HS-5 (cell line): ENCODE data around the gene SSTR4.
"Not testable (repeated sequence)": the region's sequence is repeated elsewhere in the genome, so short reads cannot be mapped to it uniquely, and the experiment has no call there.

Experiments used
- DNase-seq: peaks from one replicate; pipeline ENCODE4 v3.0.0-alpha.2; 2012; ENCODE audit warnings: low read depth

Gene SSTR4

DNA sequence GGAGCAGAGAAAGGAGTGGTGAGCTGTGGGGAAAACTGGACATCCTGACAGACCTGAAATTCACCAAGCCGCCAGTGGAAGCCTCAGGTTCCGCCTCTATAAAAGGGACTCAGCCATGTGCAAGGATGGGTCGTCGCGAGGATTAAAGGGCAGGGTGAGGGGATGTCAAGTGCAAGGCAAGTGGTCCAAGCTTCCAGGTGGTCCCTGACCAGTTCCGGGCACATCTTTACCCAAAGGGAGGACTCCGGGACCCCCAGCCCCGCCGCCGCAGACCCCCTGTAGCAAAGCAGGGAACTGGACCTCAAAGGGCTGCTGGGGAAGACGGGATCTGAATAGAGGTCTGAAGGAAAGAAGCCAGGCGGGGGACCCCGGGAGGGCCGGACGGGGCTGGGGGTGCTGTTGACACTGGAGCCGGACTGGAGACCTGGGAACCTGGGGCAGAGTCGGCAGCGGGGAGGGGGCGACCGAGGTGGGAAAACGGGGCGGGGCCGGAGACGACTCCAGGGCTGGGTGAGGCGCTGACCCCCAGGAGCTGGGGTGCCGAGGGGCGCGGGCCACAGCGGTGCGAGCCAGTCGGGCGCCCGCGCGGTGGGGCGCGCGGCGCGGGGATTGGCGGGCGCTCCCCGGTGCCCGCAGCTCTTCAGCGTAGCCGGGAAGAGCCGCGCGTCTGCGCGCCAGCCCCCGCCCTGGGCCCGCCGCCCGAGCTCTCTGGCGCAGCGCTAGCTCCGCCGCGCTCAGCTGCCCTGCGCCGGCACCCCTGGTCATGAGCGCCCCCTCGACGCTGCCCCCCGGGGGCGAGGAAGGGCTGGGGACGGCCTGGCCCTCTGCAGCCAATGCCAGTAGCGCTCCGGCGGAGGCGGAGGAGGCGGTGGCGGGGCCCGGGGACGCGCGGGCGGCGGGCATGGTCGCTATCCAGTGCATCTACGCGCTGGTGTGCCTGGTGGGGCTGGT, at the start of gene SSTR4:
Gene SSTR4 (plus strand): TSS at position 592 of the 951 bp plus-strand sequence. CDS start 172 bp downstream, at position 764.
- no peak for DNase-seq

GRCh38 chr20:22986601-22987000, 48.5 kb upstream of the SSTR4 start:
- DNase-seq, result no peak

GRCh38 chr20:22991424-22991823, 43.7 kb upstream of the SSTR4 start:
- not testable (repeated sequence) for DNase-seq

DNA sequence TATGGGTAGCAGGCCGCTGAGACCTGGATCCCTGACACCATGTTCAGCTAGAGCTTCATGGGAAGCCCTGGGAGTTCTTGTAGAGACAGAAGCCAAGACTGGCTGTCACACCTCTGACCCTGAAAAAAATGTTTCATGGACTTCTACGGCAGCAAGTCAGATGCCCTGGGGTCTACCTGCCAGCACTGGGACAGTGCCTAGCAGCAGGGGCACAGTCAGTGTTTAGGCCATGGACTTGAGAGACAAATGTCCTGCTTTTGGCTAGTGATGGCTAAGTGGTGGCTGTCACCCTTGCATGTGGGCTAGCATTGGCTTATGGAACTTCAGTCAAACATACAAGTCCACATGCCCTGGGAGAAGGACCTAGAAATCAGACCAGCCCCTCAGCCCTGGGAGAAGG, 41.3 kb upstream of the SSTR4 start:
- no peak for DNase-seq

DNA sequence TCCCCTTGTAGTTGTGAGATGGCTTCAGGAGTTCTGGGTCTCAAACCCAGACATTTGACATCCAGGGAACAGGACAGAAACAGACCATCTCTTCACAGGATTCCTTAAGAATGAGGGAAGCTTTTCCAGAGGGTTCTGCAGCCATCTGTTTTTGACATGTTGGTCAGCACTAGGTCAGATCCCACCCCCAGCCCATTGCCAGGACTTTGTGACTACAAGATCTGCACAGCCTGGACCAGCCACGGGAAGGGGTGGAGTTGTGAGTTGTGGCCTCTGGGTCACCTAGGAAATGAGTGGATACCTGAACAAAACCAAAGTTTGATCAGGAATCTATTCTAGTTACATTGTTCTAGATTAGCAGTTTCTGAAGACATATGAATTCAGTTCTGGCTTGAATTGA, 39.2 kb upstream of the SSTR4 start:
- no peak for DNase-seq

DNA sequence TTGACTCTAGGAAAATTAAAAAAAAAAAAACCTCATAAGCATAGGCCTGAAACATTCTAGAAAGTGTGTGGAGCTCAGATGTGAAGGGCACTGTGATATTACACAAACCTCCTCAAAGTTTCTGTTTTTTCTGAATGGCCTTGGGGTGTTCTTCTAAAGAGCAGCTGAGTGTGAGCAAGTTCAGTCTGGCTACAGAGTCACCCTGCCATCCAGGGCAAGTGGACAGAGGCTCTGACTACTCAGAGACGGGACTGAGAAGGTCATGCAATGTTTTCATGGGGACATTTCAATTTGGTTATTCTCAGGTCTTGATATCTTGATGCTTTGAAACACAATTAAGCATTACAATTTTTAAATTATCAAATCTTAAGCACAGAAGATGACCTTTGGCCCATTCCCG, 36.6 kb upstream of the SSTR4 start:
- DNase-seq, result no peak

DNA sequence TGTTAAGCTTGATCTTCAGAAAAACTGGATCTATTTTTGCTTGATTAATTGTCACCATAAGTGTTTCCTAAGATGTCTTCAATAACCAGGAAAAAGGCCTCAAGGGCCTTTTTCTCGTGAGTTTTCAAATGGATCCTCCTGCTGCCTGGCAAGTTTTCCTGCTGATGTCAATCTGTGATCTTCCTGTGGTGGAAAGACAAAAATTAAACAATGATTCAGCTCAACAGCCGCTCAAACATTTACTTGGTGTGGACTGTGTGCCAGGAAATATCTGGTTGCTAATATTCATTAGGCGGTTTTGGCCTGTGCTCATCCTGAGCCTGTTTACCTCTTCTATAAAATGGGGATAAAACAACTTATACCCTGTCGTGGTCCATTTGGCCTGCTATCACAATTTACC, 35.4 kb upstream of the SSTR4 start:
- no peak for DNase-seq

DNA sequence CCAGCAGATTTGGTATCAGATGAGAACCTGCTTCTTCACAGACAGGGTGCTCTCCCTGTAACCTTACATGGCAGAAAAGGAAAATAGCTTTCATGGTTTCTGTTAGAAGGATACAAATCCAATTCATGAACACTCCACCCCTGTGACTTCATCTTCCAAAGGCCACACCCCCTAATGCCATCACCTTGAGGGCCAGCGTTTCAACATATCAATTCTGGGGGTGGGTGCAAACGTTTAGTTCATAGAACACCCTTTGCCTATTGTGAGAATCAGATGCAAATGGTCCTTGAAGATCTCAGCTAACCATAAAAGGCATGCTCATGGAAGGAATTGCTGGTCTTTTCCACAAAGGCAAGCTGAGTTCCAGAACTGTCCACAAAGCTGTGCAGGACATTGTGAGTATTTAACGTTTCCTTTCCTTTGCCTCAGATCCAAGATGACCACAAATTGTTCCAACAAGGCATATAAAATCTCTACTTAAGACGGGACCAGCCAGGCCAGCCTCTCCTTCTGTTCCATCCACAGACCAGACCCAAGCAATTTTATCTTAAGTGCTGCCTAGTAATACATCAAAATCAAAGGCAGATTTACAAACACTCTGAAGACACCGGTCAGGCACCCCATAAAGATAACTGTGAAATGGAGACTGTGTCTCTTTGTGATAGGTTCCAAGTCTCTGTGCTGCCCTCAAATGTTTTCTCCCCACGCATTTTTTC, 34.7 kb upstream of the SSTR4 start:
- DNase-seq, result no peak

- DNase-seq, result no peak
Measured at GRCh38 chr20:23002276-23002675, 32.8 kb upstream of the SSTR4 start.

DNA sequence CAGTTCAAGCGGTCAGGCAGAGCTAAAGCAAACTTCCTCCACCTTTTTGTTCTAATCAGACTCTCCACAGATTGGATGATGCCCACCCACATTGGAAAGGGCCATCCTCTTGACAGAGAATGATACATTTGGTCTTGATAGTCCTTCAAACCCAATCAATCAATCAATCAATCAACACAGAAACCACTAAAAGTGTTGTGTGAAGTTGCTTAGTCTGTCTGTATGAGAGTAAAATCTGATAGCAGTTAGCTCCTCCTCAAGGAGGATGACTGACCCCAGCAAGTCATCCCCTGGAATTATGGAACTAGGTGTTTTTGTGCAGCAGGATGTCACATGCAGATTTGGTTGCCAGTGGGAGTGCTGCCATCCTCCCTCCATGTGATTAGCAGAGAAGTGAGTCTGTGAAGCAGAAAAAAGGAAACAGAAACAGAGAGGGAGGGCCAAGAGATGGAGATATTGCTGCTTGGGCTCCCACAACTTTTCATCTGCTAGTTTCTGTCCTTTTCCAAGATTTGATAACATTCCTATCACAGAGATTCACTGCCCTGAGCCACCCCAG, 32.0 kb upstream of the SSTR4 start:
- DNase-seq, result no peak

- no peak for DNase-seq
Measured at GRCh38 chr20:23003881-23004460, 31.1 kb upstream of the SSTR4 start.

DNA sequence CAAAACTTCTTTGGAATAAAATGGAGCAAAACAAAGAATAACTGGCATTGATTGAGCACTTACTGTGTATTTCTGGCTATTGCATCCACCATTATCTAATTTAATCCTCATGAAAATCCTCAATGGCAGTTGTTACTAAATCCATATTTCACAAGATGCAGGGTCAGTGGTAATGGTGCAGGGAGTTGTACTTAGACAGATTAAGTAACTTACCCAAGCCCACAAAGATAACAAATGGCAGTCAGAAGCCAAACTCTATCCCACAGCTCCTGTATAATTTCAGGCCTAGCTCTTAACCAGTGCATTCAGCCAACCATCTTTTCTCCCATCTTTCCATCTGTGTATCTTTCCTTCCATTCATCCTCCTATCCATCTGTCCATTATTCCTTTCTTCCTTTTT, 29.3 kb upstream of the SSTR4 start:
- DNase-seq, result no peak

DNA sequence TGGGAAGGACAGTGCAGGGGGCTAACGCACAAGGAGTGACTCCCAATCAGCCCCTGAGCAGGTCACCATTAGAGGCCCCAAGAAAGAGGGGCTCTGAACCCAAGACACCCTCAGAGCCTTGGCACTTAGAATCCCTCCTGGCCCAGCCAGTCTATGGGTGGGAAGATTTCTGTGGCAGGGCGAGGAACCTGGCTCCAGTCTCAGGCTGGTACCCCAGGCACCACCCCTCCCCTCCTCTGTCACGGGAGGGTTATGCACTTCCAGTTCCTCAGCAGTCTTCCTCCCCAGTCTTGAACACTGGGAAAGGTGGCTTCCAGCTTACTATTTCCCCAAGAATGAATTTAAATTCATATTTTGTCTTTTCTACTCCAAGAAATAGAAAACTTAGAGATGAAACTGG, 27.6 kb upstream of the SSTR4 start:
- no peak for DNase-seq

DNA sequence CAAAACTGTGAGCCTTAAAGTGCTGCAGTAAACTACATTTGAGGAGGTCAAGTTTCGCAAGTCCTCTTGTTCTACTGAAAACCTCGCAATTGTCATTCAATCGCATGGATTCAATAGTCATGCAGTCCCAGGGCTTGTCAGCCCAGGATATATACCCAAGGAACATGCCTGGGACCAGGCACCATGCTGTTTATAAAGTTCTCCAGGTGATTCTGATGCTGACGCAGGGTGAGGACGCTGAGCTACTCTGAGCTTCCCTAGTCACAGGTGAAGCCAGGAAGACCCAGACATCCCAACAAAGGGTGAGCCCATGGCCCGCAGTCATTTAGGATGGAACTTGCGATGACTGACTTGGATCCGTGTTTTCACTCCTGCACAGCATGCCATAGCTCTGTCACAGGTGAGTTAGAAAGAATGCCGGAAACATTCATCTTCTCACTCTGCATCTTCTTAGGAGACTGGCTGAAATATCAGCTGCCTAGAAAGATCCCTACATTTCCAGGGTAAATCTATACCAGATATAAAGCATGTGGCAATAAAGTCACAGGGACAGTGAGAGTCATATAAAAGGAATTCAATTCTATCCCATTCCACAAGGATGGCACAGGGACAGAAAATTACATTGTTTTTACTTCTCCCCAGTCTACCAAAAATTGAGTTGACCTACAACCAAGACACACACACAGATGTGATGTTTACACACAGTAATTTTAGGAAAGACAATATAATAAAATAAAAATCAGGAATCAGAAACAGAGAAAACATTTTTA, 27.0 kb upstream of the SSTR4 start:
- DNase-seq, result no peak

DNA sequence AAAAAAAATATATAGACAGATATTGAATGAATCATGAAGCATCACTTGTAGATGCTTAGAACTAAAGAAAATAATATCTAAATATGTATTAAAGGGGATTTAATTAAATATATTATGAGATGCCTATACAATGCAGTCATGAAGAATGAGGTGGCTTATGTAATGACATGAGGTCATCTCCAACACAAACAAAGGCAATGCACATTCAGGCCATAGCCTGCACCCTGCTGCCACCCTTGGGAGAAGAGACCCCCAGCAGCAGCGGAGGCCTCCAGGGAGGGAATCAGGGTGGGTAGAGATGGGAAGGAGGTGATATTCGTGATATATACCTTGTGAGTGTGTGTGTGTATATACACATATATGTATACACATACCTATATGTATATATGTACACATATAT, 26.4 kb upstream of the SSTR4 start:
- no peak for DNase-seq

- DNase-seq, result no peak
Measured at GRCh38 chr20:23009636-23010035, 25.5 kb upstream of the SSTR4 start.

- DNase-seq, result no peak
Measured at GRCh38 chr20:23010096-23010495, 25.0 kb upstream of the SSTR4 start.

DNA sequence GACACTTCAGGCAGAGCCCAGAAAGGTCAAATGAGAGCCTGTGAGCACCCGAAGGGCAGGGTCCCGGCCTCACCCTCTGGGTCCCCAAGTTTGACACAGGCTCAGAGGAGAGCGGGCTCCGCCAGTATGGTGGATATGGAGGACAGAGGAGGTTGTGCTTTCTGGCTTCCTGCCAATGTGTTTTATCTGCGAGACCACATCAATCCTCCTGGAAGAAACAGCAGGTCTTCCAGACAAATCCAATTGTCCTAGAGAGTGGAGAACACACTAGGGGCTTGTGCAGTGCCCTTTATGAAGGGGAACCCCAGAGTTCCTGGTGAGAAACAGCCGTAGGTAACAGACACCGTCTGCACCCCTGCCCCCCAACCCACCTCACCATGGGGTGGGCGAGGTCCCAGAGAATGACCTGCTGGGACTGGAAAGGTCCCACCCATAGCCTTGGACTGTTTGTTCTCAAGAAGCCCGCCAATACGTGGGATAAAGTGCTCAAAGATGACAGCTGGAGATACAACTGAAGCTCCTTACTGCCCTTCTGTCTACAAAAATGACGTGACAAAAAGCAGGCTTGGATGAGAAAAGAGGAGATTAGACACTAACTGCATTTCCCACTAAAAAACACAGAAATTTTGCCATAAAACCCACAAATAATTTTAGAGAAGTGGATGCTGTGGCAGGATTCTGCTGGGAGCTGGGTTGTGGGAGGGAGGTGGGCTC, 23.9 kb upstream of the SSTR4 start:
- DNase-seq, result no peak

DNA sequence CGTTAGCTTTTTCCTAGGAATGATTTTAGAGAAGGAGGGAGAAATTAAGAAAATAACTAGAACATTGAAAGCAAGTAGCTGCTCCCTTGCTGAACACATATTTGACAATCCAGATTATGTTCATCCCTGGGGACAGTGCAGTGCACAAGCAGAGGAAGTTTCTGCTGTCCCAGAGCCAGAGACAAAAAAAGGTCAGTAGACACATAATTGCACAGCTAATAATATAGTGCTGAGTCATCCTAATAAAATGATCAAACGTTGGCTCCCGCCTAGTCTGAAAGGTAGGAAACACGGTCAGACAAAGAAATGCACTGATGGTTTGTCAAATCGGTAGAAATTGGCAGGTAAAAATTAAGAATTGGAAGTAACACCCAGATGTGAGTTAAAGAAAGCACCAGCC, 21.7 kb upstream of the SSTR4 start:
- no peak for DNase-seq

- DNase-seq, result no peak
Measured at GRCh38 chr20:23017516-23017915, 17.6 kb upstream of the SSTR4 start.

GRCh38 chr20:23018432-23018831, 16.7 kb upstream of the SSTR4 start:
- DNase-seq, result no peak
